IMR-90 (cell line): ENCODE results near the gene EPN2. TPM values are rescaled to one million over a fixed set of nuclear protein-coding genes. Genes with fewer than 3 reads are reported as not detected.

Experiments
- ATAC-seq: fragments of 200-7000 bp; cut with Tn5 transposase; 2 replicates; pipeline ENCODE4 v1.9.1; 2020; ENCODE audit warnings: low read depth, mild to moderate bottlenecking, moderate library complexity
- BruUV-seq: library from RNA; stranded (reverse); fragments of 400-500 nt; replicated peaks from 2 replicates; lab custom pipeline; 2021; lab: Mats Ljungman, UMichigan
- CTCF ChIA-PET: fragments of 300-600 bp; formaldehyde crosslinking; extraction: SDS; loops from one replicate; lab custom pipeline; 2021; ENCODE audit warnings: antibody characterized with exemption; lab: Yijun Ruan, JAX
- POLR2A ChIA-PET: fragments of 300-600 bp; sonication (Branson Sonifier 250); formaldehyde crosslinking; loops from one replicate; lab custom pipeline; 2022; ENCODE audit warnings: antibody characterized with exemption; ENCODE audit not compliant: unreplicated experiment; lab: Charles Lee
- DNase-seq: peaks from one replicate; pipeline ENCODE4 v3.0.0; 2013
- H2AFZ ChIP-seq: replicated peaks from 2 replicates; pipeline ENCODE3; 2013; ENCODE audit warnings: low read length, mild to moderate bottlenecking; ENCODE audit not compliant: poor library complexity
- H2AK5ac ChIP-seq: 2 replicates; pipeline ENCODE4 v1.6.1; 2013; ENCODE audit warnings: low read depth, low read length, inconsistent platforms
- H2AK9ac ChIP-seq: replicated peaks from 2 replicates; pipeline ENCODE3; 2013; ENCODE audit warnings: mild to moderate bottlenecking, low read depth, low read length, moderate library complexity; ENCODE audit not compliant: poor library complexity
- H2BK120ac ChIP-seq: 2 replicates; pipeline ENCODE4 v1.6.1; 2013; ENCODE audit warnings: low read depth, low read length, inconsistent platforms
- H2BK15ac ChIP-seq: 3 replicates; pipeline ENCODE4 v1.6.1; 2013; ENCODE audit warnings: low read depth, low read length, inconsistent platforms
- H2BK20ac ChIP-seq: 2 replicates; pipeline ENCODE4 v1.6.1; 2013; ENCODE audit warnings: low read depth, mild to moderate bottlenecking, inconsistent platforms, low read length, moderate library complexity
- H2BK5ac ChIP-seq: 2 replicates; pipeline ENCODE4 v1.6.1; 2013; ENCODE audit warnings: mild to moderate bottlenecking, low read depth, low read length, inconsistent platforms; ENCODE audit not compliant: poor library complexity, severe bottlenecking
- H3K14ac ChIP-seq: replicated peaks from 2 replicates; pipeline ENCODE4 v1.6.1; 2013; ENCODE audit warnings: low read depth, low read length, inconsistent platforms
- H3K18ac ChIP-seq: 2 replicates; pipeline ENCODE4 v1.6.1; 2013; ENCODE audit warnings: low read depth, low read length, control low read depth
- H3K23ac ChIP-seq: 2 replicates; pipeline ENCODE4 v1.6.1; 2013; ENCODE audit warnings: low read depth, low read length, inconsistent platforms
- H3K27ac ChIP-seq: 2 replicates; pipeline ENCODE4 v1.5.1; 2013; ENCODE audit warnings: mild to moderate bottlenecking, control low read depth, low read length; ENCODE audit not compliant: insufficient read depth
- H3K27me3 ChIP-seq: 2 replicates; pipeline ENCODE4 v1.6.1; 2013; ENCODE audit warnings: low read length; ENCODE audit not compliant: control insufficient read depth, insufficient read depth
- H3K36me3 ChIP-seq: 2 replicates; pipeline ENCODE4 v1.6.1; 2013; ENCODE audit warnings: low read length, mixed read lengths; ENCODE audit not compliant: control insufficient read depth, insufficient read depth
- H3K4ac ChIP-seq: 2 replicates; pipeline ENCODE4 v1.6.1; 2013; ENCODE audit warnings: low read depth, low read length, inconsistent platforms
- H3K4me1 ChIP-seq: 2 replicates; pipeline ENCODE4 v1.6.1; 2013; ENCODE audit warnings: low read length, mixed read lengths; ENCODE audit not compliant: control insufficient read depth, insufficient read depth
- H3K4me2 ChIP-seq: 2 replicates; pipeline ENCODE4 v1.6.1; 2013; ENCODE audit warnings: low read depth, mild to moderate bottlenecking, control low read depth, low read length, moderate library complexity
- H3K4me3 ChIP-seq: 2 replicates; pipeline ENCODE4 v1.5.1; 2013; ENCODE audit warnings: low read depth, mild to moderate bottlenecking, control low read depth, low read length, moderate library complexity; ENCODE audit not compliant: insufficient read depth
- H3K56ac ChIP-seq: 2 replicates; pipeline ENCODE4 v1.6.1; 2013; ENCODE audit warnings: low read length, inconsistent platforms; ENCODE audit not compliant: insufficient read depth; ENCODE audit errors: extremely low read depth
- H3K79me1 ChIP-seq, 2 experiments: 2 replicates each; pipeline ENCODE4 v1.6.1; 2013; ENCODE audit warnings: low read length in 2 of 2, inconsistent platforms in 1 of 2, low read depth in 1 of 2
- H3K9ac ChIP-seq: 2 replicates; pipeline ENCODE4 v1.6.1; 2013; ENCODE audit warnings: low read depth, low read length, control low read depth
- H3K9me1 ChIP-seq: 2 replicates; pipeline ENCODE4 v1.6.1; 2013; ENCODE audit warnings: low read length, inconsistent platforms; ENCODE audit not compliant: insufficient read depth
- H3K9me3 ChIP-seq: 2 replicates; pipeline ENCODE4 v1.6.1; 2013; ENCODE audit warnings: low read length; ENCODE audit not compliant: control insufficient read depth, insufficient read depth
- H4K20me1 ChIP-seq: 2 replicates; pipeline ENCODE4 v1.6.1; 2013; ENCODE audit warnings: low read length, inconsistent platforms; ENCODE audit not compliant: insufficient read depth
- H4K5ac ChIP-seq: 2 replicates; pipeline ENCODE4 v1.6.1; 2013; ENCODE audit warnings: mild to moderate bottlenecking, low read depth, low read length, control low read depth
- H4K8ac ChIP-seq, 2 experiments: 2 replicates each; pipeline ENCODE4 v1.6.1; 2013; ENCODE audit warnings: low read depth in 2 of 2, low read length in 2 of 2, control low read depth in 1 of 2, inconsistent platforms in 1 of 2
- H4K91ac ChIP-seq: 2 replicates; pipeline ENCODE4 v1.6.1; 2013; ENCODE audit warnings: low read depth, low read length, inconsistent platforms; ENCODE audit not compliant: insufficient read depth
- BHLHE40 ChIP-seq: fragments of 150-350 bp; IDR thresholded peaks from 2 replicates; pipeline ENCODE4 v1.6.1; 2016; ENCODE audit warnings: mild to moderate bottlenecking, low read depth, low read length
- CEBPB ChIP-seq: IDR thresholded peaks from 2 replicates; pipeline ENCODE4 v1.6.1; 2012; ENCODE audit warnings: low read depth, low read length, improper control_type of control experiment
- CHD1 ChIP-seq: IDR thresholded peaks from 2 replicates; pipeline ENCODE4 v1.6.1; 2012; ENCODE audit warnings: low read depth, low read length, improper control_type of control experiment
- FOS ChIP-seq: fragments of 150-350 bp; IDR thresholded peaks from 2 replicates; pipeline ENCODE4 v1.6.1; 2016; ENCODE audit warnings: low read depth, low read length
- MAZ ChIP-seq: IDR thresholded peaks from 2 replicates; pipeline ENCODE4 v1.6.1; 2012; ENCODE audit warnings: low read depth, mild to moderate bottlenecking, low read length, improper control_type of control experiment, moderate library complexity, borderline replicate concordance
- NFE2L2 ChIP-seq: fragments of 150-350 bp; IDR thresholded peaks from 2 replicates; pipeline ENCODE4 v1.6.1; 2016; ENCODE audit warnings: low read depth, mild to moderate bottlenecking, low read length
- POLR2A ChIP-seq: IDR thresholded peaks from 2 replicates; pipeline ENCODE4 v1.6.1; 2012; ENCODE audit warnings: mild to moderate bottlenecking, low read depth, low read length
- RAD21 ChIP-seq: IDR thresholded peaks from 2 replicates; pipeline ENCODE4 v1.6.1; 2012; ENCODE audit warnings: low read length, improper control_type of control experiment
- RCOR1 ChIP-seq: IDR thresholded peaks from 2 replicates; pipeline ENCODE4 v1.6.1; 2012; ENCODE audit warnings: mild to moderate bottlenecking, low read length, improper control_type of control experiment; ENCODE audit not compliant: insufficient replicate concordance
- RFX5 ChIP-seq: IDR thresholded peaks from 2 replicates; pipeline ENCODE4 v1.8.0; 2012; ENCODE audit warnings: low read depth, mild to moderate bottlenecking, low read length, moderate library complexity
- SMC3 ChIP-seq: fragments of 150-350 bp; IDR thresholded peaks from 2 replicates; pipeline ENCODE4 v1.6.1; 2016; ENCODE audit warnings: low read depth, mild to moderate bottlenecking, antibody characterized with exemption, low read length, moderate library complexity
- WGBS, 2 experiments: methylation state at CpG; one replicate each; pipeline versions ENCODE4 v1.1.5 to v1.1.7; 2013; ENCODE audit warnings: missing lambda C conversion rate in 2 of 2; ENCODE audit not compliant: insufficient read length in 1 of 2; ENCODE audit errors: extremely low coverage in 2 of 2; 5-methylcytosine and 5-hydroxymethylcytosine counted together
- dilution Hi-C: fragments of 300-500 bp; cut with HindIII; formaldehyde crosslinking; loops from one replicate; pipeline ENCODE4 v1.14.3; 2018; ENCODE audit warnings: low sequenced_read_pairs; ENCODE audit not compliant: unreplicated experiment
- in situ Hi-C: fragments of 300-500 bp; cut with MboI; formaldehyde crosslinking; loops from 3 replicates; pipeline ENCODE4 v1.14.3; 2019; ENCODE audit warnings: low sequenced_read_pairs, inconsistent platforms, mixed read lengths
- intact Hi-C: fragments of 100-400 bp; cut with micrococcal nuclease; formaldehyde crosslinking; loops from 2 replicates; pipeline ENCODE4 v1.10.0; 2022
- polyA plus RNA-seq, 3 experiments: library from polyadenylated mRNA; depleted of rRNA; stranded (reverse); fragments of >200 nt; gene quantifications; 2 replicates each; pipeline ENCODE4 v1.2.3, GENCODE V29; 2012; ENCODE audit warnings: low replicate concordance in 1 of 3
- total RNA-seq: library from RNA; depleted of rRNA; stranded (reverse); fragments of >200 nt; gene quantifications from 2 replicates; pipeline ENCODE4 v1.2.3, GENCODE V29; 2012
- TF ChIP-seq, protein P1 (sequence below): conservative IDR thresholded peaks from 2 replicates; pipeline ENCODE4 v1.5.1; 2012; ENCODE audit warnings: mild to moderate bottlenecking, low read depth, low read length, improper control_type of control experiment
- TF ChIP-seq, protein P2 (sequence below): fragments of 150-350 bp; IDR thresholded peaks from 2 replicates; pipeline ENCODE4 v1.6.1; 2016; ENCODE audit warnings: low read depth, mild to moderate bottlenecking, low read length, moderate library complexity, borderline replicate concordance

Gene EPN2
- total and polyA plus RNA-seq, 2 of the 4 experiments (the other 2 are of a cell fraction) = 14.9 to 25.3 TPM

DNA sequence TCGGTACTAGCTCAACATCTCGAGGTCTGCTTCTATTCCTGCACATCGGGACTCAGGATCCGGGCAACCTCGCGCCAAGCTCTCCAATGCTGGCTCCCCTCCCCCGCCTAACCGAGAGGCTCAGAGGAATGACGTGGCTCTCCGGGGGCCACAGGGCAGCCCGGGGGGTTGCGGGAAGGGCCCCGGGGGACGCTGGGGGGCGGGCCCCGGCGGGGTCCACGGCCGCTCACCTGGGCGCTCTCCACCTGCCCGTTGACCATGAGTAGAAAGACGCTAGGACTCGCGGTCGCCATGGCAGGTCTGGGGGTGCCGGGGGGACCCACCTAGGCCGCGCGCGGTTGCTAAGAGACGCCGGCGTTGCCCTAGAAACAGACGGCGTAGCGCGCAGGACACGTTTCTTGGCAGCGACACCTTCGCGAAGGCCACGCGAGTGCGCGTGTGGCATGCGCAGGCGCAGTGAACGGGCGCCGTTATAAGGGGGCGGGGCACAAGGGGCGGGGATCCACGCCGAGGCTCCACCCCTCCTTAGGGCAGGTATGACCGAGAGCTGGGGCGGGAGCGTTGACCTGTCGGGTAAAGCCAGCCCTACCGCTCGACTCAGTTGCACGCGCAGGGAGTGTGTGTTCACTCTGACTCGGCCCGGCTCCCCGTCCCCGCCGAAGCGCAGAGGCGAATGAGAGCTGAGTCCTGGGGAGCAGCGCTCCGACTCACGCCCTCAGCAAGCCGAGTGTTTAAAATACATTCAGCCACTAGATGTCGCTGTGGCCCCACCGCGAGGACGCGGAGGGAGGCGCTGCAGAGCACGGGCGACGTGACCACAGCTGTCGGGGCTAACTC, 125.3 kb downstream of the EPN2 start, which contains the start of gene B9D1:
TSS of gene B9D1 (minus strand) at position 447 of the 837 bp plus-strand sequence. CDS start at position 293, 154 bp downstream.
- H2BK20ac ChIP-seq = peak within 1 kb of the TSS; percentile 78; the same call in 1 of the 2 replicates
- ATAC-seq = peak; percentile 93
- peak within 1 kb of the TSS; percentile 85 for H3K4me2 ChIP-seq
- peak within 1 kb of the TSS; percentile 83 for H2BK5ac ChIP-seq
- peak within 1 kb of the TSS; percentile 88; the same call in 2 of the 3 replicates for H2BK15ac ChIP-seq
- in situ Hi-C loops (loop anchor here (5.0 kb wide), 2 partner anchors 85 to 400 kb away; no protein-coding TSS in a partner anchor), dilution Hi-C loops (no loop called here), intact Hi-C loops (loop anchor here (1.0 to 5.0 kb wide), 7 partner anchors 25 to 404 kb away; partner anchors contain the start of genes ALDH3A2 and MFAP4)
- no peaks in the 10 kb centered on the region for H3K27me3 ChIP-seq
- peak; percentile 89 for DNase-seq
- H4K5ac ChIP-seq = peak within 1 kb of the TSS; percentile 50
- H3K14ac ChIP-seq = peak within 1 kb of the TSS; percentile 94
- H4K20me1 ChIP-seq = no peaks in the 10 kb centered on the region
- no TSS peak for BruUV-seq
- no peak within 1 kb of the TSS for H3K56ac ChIP-seq
- ChIA-PET CTCF (interaction anchor here (0.6 to 2.2 kb wide), 14 partner anchors 8 to 408 kb away, joined by 3 to 44 read pairs (median 5); partner anchors contain the start of genes MAPK7, MFAP4 and RNF112), POLR2A (interaction anchor here (0.7 to 1.1 kb wide), 3 partner anchors 15 to 86 kb away, joined by 3 to 4 read pairs (median 3); no protein-coding TSS in a partner anchor)
- peak within 1 kb of the TSS; percentile 93 for H3K4ac ChIP-seq
- peaks cover 10% of the 10 kb centered on the region for H3K4me1 ChIP-seq
- peaks cover 1% of the 10 kb centered on the region; the same call in 1 of the 2 replicates for H3K36me3 ChIP-seq
- peak within 1 kb of the TSS; percentile 99 for H2AFZ ChIP-seq
- H3K9me3 ChIP-seq = no peaks in the 10 kb centered on the region
- peaks cover 4 to 11% of the 10 kb centered on the region in 2 experiments; a peak in 3 of 4 replicates for H3K79me1 ChIP-seq
- H4K91ac ChIP-seq = peak within 1 kb of the TSS; percentile 81
- H2AK9ac ChIP-seq = peak within 1 kb of the TSS; percentile 92
- 1% methylated on average over 61 of the region's 83 CpGs; no CpG with 5 or more reads in 1 of the 2 experiments for WGBS, 2 experiments
- peak within 1 kb of the TSS; percentile 77 for H3K4me3 ChIP-seq
- peak within 1 kb of the TSS; percentile 88 to 91 for H4K8ac ChIP-seq
- peak within 1 kb of the TSS; percentile 13; the same call in 1 of the 2 replicates for H3K18ac ChIP-seq
- H3K23ac ChIP-seq = peak within 1 kb of the TSS; percentile 92
- peak within 1 kb of the TSS; percentile 68 for H3K9ac ChIP-seq
- H2AK5ac ChIP-seq = peak within 1 kb of the TSS; percentile 93
- H3K27ac ChIP-seq = peak within 1 kb of the TSS; percentile 51
- peaks cover 9% of the 10 kb centered on the region for H3K9me1 ChIP-seq
- H2BK120ac ChIP-seq = peak within 1 kb of the TSS; percentile 86
- TF ChIP-seq MAZ (peak; percentile 76), RCOR1 (peak; percentile 29), SMC3 (peak; percentile 96), POLR2A (peak; percentile 64; the same call in 1 of the 2 replicates), CEBPB (no peak), FOS (no peak), RAD21 (peak; percentile 99), BHLHE40 (peak; percentile 90), RFX5 (peak; percentile 93), NFE2L2 (0 out of 2 replicates have a peak, but pooled peaks have one; percentile 5), CHD1 (no peak)
- TF ChIP-seq, protein P1, sequence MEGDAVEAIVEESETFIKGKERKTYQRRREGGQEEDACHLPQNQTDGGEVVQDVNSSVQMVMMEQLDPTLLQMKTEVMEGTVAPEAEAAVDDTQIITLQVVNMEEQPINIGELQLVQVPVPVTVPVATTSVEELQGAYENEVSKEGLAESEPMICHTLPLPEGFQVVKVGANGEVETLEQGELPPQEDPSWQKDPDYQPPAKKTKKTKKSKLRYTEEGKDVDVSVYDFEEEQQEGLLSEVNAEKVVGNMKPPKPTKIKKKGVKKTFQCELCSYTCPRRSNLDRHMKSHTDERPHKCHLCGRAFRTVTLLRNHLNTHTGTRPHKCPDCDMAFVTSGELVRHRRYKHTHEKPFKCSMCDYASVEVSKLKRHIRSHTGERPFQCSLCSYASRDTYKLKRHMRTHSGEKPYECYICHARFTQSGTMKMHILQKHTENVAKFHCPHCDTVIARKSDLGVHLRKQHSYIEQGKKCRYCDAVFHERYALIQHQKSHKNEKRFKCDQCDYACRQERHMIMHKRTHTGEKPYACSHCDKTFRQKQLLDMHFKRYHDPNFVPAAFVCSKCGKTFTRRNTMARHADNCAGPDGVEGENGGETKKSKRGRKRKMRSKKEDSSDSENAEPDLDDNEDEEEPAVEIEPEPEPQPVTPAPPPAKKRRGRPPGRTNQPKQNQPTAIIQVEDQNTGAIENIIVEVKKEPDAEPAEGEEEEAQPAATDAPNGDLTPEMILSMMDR = peak; percentile 99
- TF ChIP-seq, protein P2, sequence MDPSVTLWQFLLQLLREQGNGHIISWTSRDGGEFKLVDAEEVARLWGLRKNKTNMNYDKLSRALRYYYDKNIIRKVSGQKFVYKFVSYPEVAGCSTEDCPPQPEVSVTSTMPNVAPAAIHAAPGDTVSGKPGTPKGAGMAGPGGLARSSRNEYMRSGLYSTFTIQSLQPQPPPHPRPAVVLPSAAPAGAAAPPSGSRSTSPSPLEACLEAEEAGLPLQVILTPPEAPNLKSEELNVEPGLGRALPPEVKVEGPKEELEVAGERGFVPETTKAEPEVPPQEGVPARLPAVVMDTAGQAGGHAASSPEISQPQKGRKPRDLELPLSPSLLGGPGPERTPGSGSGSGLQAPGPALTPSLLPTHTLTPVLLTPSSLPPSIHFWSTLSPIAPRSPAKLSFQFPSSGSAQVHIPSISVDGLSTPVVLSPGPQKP = no peak
